SHP77 treated with DMSO at 0.1 percent for 48 hours (cell line): Measurements from ENCODE around the gene CD99.
"Not testable (repeated sequence)": the region's sequence is repeated elsewhere in the genome, so short reads cannot be mapped to it uniquely, and the experiment has no call there.

ENCODE experiments used
- DNase-seq: peaks from one replicate; lab custom pipeline; 2025; lab: John Stamatoyannopoulos, UW

The CD99 gene

DNA sequence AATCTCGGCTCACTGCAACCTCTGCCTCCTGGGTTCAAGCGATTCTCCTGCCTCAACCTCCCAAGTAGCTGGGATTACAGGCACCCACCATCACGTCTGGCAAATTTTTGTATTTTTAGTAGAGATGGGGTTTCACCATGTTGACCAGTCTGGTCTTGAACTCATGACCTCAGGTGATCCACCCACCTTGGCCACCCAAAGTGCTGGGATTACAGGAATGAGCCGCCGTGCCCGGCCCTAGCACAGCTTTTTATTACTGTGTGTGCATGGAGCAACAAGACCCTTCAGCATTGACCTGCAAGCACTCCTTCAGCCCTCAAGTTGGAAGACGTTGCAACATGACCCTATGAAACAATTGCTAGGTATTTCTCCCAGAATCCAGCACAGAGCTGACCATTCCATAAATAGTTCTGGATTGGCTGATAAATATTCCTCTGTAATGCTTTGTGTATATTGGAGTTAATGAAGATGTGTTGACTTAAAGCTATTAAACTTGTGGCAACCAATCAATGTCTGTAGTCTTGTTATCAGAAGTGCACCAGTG lies 15.4 kb upstream of the CD99 start:
- not testable (repeated sequence) for DNase-seq

- no peak for DNase-seq
Measured at GRCh38 chrX:2676794-2677675, 14.1 kb upstream of the CD99 start.

- no peak for DNase-seq
Measured at GRCh38 chrX:2677764-2678163, 13.3 kb upstream of the CD99 start.

- DNase-seq: no peak
Measured at GRCh38 chrX:2678583-2678982, 12.5 kb upstream of the CD99 start.

DNA sequence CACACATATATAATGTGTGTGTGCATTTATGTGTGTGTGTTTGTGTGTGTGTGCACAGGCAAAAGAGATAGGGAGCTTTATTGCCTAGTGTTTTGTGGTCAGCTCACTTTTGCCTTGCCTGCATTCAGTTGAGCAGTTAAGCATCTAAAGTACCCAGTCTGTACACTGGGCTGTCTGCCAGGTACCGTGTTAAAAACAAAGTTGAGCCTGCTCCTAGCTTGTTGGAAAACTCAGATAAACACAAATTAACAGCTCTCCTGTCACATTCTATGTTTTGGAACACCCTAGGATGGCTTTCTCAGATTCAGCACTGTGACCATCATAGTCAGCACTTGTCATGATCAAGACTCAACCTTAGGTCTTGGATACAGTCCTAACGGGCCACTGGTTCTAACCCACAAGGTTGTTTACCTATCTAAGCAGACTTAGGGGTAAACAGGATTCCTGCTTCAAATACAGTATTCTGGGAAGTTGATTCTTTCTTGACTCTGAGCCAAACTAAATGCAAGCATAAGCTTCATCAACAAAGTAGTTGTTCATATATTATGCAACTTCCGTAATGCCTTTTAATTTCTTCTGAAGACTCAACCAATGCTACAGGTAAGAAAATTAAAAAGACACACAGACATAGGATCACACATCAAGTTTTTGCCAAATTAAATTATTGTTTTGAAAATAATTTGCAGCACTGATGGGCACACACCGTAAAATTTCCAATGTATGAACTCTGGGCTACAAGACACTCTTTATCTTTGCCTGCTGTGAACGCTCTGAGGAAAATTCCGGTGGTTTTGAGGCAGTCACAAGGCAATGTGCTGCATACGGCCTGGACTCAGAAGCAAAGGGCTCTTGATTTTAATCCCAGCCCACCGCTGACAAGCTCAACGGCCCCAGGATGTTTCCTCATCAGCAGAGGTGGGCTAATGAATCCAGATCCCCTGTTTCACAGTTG lies 11.3 kb upstream of the CD99 start:
- no peak for DNase-seq

- DNase-seq: no peak
Measured at GRCh38 chrX:2680486-2681348, 10.4 kb upstream of the CD99 start.

GRCh38 chrX:2682565-2683177 lies 8.4 kb upstream of the CD99 start:
- no peak for DNase-seq

- DNase-seq: no peak
Measured at GRCh38 chrX:2684256-2684655, 6.8 kb upstream of the CD99 start.

DNA sequence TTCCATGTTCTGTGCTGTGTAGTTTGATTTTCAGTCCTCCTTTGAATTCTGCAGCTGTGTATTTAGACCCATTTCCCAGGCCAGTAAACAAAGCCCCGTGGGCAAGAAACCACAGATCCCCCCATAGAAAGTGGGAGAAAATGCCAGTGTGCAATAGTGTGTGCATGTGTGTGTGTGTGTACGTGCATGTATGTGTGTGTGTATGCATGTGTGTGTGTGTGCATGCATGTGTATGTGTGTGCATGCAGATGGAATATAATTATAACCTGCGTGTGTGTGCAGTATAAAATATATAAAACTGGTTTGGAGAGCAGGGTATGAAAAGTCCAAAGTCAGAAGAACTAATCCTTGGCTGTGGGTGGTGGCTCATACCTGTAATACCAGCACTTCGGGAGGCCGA lies 5.2 kb upstream of the CD99 start:
- DNase-seq: no peak

GRCh38 chrX:2689773-2690666 lies 1.1 kb upstream of the CD99 start:
- no peak for DNase-seq

GRCh38 chrX:2691543-2692220 lies 587 bp downstream of the CD99 start:
- no peak for DNase-seq

DNA sequence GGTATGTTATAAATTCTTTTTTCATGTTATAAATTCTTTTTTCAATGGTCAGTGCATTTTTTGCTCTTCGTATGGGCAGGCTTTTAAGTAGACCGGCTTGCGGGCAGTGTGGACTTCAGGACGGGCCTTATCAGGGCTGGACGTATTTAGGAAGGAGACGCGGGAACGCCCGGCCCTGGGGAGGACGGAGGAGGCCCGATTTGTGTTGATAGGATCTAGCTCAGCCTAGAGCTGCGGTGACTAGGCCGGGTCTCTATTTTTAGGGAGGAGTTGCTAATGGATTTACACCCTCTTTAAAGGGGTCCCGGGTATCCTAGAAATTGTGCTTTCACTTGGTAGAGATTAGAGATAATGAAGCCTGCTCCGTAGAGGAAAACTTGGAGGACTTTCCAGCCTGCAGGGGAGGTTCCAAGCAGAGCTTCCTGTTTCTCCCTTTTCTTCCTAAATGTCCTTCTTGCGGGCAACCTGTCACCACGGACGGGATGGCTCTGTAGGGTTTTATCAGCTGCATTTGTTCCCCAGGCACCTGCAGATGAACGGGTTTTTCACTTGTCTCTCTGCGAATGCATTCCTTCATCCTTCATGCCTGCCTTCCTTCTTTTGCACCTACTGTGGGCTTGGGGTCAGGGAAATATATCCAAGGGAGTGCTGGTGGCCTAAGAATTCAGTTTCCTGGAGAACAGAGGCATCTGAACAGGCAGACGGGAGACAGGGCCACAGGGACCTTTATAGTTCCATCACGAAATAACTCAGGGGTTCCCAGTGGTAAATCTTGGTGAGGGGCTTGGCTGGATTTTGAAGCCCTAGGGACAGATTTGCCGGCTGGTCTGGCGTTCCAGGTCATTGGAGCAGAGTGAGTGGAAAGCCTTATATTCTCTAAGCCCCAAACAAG lies 1.4 kb downstream of the CD99 start:
- no peak for DNase-seq

DNA sequence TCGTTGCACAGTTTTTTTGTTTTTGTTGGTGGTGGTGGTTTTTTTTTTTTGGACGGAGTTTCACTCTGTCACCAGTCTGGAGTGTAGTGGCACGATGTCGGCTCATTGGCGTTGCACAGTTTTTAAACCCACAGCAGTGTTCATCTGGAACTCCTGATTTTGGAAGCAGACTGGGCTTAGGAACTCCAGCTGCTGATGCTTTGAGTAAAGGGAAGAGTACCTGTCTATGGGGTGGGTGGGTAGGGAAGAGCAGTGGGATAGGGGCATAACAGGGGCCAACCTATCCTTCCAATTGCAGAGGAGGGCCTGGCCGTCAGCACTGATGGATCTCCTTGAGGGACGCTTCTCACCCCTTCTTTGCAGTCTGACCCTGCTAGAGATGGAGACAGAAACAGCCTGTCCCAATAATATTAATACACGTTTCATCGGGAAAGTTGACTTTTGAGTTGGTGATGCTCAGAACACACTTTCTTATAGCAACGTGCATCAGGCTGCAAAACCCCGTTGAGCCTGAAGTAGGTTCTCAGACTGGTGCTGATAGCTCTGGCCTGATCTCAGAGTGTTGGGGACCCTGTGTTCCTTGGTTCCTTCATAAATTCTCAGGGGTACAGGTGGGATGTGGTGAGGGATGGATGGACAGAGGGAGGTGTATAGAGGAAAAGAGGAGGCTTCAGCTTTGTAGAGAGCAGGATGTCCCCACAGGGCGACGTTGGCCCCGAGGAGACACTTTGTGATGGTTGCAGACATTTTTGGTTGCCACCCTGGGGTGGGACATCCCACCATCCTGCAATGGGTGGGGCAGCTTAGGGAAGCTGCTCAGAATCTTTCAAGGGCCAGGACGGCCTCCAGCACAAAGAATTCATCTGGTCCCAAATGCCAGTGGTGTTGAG lies 2.3 kb downstream of the CD99 start:
- DNase-seq: no peak

DNA sequence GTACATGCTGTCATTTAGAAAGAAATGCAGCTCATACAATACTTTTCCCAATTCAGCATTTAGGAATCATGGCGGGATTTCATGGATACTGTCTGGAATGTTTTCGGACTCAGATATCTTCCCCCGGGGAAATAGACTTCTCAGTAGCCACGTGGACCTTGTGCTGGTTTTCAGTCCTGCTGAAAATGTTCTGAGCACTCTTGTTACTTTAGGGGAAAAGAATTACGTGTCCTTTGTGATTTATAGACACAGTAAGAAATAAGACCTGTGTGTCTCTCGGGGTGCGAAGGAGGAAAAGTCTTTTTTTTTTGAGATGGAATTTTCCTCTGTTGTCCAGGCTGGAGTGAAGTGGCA lies 3.8 kb downstream of the CD99 start:
- no peak for DNase-seq

GRCh38 chrX:2696698-2697215 lies 5.7 kb downstream of the CD99 start:
- no peak for DNase-seq

DNA sequence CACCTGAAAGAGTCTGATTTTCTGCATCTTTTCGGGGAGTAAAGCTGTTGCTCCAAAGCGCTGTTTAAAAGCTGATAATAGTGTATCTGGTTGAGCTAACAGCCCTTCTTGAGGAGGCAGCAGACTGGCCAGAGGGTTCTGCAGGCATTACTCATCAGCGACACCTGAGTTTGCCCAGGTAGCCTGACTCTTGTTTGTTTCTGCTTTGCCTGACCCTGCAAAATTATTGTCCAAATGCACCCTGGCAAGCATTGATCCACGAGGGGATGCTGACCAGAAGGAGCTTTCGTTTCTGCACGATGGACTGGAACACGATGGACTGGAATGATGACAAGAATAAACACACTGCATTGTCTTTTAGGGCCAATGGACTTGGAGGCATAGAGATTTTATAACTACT lies 6.2 kb downstream of the CD99 start:
- no peak for DNase-seq

- no peak for DNase-seq
Measured at GRCh38 chrX:2697741-2698299, 6.7 kb downstream of the CD99 start.
